COR-L47 (cell line): ENCODE results near the gene IKZF2.

Experiments used
- DNase-seq: peaks from one replicate; lab custom pipeline; 2025; lab: John Stamatoyannopoulos, UW

IKZF2 gene

DNA sequence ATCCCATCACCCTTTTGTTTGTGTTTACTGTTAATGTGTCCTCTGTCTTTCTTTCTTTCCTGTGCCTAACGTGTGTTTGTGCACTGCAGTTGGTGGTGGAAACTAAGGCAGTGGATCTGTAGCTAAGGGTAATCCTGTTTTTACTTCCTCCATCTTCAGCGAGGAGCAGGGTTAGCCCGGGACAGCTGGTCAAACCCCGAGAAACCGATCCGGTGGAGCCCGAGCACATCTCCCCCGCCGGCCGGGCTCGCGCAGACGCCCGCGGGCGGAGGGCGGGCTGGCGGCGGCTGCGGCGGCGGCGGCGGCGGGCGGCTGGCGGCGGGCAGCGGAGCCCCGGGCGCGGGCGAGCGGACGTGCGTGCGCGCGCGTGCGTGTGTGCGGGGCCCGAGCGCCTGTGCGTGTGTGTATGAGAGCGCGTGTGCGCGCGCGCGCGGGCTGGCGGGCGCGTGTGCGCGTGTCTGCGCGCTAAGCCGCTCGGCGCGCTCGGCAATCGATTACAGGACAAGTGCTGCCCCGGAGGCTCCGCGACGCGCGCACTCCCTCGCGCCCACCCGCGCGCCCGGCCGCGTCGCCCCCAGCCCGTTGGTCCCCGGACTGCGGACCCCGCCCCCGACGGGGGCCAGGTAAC is at the start of gene IKZF2:
Gene IKZF2 (minus strand): TSS at position 176 of the 628 bp plus-strand sequence. CDS start 2,983 bp downstream, outside the sequence.
- peak; percentile 89 for DNase-seq

DNA sequence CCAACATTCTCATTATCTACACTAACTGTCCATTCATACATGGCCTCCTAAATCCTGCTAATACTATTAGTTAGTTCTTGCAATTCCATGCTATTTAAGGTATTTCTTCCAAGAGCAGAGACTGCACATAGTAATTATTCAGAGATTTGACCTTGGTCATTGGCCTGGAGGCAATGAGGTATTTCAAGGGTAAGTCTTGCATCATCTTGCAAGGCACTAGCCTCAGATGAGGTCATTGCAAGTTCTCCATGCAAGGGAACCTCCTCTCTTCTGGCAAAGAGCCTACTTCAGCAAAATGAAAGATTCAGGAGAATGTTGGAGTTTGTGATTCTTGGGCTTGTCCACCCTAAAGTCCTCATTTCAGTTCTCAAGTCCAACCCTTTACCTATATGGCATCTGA is 48.5 kb upstream of the IKZF2 start:
- DNase-seq: no peak

DNA sequence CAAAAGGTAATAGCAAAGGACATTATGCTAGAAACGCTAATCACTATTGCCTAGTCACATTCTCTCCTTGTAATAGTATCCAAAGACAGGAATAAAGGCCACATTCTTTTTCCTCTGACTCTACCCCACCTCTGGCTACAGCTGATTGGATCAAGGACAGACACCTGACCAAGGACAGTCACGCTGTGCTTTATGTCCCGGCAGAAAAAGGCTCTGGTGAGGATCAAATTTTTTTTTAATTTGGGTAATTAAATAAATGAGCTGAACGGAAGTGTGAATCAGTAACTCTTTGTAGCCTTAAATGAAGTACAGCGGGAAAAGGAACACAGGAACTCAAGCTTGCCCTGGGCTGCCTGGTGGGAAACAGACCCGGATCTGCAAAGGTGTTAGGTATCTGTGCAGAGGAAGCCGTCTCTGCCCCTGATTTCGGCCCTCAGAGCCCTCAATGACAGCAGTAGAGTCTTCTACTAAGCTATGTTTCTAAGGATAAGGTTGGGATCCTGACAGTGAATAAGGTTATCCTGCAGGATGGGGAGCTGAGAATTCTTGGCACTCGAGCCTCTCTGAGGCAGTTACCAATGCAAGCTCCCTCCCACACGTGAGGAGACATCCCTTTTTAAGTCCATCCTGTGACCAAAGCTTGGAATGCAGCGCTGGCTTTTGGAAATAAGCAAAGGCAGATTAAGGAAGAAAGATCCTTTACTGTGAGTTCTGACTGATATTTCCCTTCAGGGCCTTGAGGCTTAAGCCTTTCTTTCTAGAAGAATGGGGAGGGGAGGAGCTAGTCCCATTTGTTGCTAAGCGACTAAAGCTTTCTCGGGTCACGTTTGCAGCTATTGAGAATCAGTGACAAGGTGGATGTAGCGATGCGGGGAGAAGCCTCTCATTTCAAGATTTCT is 37.8 kb upstream of the IKZF2 start:
- DNase-seq: peak; percentile 0

DNA sequence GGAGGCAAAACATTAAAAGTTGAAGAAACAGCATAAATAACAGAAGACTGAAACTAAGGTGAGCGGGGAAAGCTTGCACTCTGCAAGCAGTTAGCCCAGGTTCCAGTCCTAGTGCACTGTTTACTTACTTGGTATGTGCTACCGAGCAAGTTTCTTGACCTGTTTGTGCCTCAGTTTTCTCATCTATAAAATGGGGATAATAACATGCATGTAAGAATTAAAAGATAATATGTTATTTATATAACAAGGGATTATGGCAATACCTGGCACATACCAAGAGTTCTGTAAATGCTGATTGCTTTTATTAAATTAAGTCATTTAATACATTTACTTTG is 37.1 kb upstream of the IKZF2 start:
- no peak for DNase-seq

DNA sequence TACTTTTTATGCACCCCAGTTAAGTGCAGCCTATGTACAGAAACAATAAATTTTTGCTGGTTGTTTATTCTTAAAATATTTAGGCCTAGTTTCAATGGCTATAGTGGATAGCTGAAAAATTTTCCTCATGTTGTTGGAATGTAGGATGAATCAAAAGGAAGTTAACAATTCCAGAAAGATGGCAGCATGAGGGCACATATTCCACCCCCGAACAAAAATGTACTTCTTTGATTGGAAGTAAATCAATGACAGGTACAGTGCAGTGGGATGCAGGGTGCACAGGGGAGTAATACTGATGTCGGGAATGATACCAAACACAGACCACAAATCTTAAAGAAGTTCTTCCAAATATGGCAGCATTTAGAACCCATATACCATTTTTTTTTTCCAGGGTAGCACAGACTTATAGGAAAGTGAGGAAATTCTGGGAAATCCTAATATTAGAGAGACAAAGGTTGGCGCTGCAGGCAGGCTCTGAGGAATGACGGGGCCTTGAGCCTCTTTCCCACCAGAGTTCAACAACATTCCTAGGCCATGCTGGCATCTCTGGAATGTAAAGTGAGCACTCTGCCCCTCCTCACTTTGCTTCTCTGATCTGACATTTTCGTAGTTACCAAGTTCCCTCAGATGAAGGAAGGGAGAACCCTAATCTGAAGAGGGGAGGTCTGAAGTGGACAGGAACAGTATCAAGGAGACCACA is 36.6 kb upstream of the IKZF2 start:
- DNase-seq: no peak

DNA sequence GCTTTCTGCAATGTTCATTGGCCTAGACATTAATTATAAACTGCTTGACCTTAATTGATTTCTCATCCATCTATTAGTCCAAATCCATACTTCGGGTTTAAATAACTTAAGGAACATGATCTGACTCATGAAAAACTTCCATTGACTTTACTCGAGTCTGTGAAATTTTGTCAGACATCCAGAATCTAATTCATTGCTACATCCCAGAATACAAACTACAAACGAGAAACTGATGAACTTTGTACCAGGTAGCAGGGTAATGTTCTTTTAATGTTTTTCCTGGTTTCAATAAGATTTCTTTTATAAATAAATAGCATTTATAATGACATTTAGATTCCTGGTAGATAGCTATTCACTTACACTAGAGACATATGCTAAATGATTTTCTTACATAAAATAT is 36.0 kb upstream of the IKZF2 start:
- no peak for DNase-seq

DNA sequence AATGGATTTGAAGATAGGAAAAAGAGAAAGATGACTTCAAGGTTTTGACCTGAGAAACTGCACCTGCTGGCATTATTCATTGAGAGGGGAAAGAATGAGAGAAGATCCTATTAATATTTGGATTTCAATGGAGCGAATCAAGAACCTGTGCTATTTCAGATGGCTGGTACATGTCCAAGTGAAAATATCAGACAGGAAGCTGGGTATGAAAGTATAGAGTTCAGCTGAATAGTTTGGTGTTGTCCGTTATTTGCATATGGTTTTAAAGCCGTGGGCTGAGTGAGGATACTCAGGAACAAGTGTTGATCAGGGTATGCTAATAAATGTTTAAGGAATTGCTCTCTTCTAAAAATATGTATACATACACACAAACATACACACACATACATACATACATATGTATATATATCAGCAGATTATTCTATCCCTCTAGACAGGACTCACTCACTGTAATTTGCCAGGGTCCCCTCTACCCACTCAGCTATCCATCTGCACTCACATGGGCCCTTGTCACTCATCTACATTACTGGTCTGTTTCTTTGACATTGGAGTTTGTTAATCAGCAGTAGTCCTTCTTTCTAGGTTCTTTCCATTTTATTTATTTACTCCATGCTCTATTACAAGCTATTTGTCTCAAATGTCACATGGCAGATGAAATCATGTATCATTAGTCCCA is 33.9 kb upstream of the IKZF2 start:
- no peak for DNase-seq

DNA sequence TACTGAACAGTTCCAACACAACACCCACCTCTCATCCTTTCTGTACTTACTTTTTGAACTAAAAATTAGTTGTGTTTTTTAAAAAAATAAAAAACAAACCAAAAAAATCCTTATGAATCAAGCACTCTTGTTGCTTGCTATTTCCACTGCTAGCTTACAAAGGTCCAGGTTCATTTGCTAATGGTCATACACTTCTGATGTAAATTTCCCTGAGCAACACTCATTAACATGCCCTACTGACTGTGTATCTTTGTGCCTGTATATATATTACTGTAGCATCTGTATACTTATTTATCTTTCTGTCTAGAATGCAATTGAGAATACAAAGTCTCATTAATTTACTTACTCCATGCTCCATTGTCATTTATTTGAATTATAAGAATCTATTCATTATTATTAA is 30.3 kb upstream of the IKZF2 start:
- DNase-seq: no peak

DNA sequence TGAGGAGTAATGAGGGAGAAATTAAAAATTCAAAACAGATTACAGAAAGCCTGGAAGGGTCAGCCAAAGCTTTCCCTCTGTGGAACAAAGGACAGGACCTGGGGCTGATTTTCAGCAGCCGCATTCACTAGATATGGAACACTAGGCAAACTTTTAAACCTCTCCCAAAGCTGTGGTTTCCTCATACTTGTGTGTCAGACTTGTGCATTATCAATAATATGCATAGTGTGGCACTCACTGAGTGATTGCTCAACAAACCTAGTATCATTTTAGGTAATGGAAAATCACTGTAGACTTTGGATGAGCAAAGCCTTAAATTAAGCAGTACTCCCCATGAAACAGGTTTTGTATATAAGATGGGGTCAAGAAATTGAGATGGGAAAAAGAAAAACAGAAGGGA is 26.3 kb upstream of the IKZF2 start:
- DNase-seq: no peak

DNA sequence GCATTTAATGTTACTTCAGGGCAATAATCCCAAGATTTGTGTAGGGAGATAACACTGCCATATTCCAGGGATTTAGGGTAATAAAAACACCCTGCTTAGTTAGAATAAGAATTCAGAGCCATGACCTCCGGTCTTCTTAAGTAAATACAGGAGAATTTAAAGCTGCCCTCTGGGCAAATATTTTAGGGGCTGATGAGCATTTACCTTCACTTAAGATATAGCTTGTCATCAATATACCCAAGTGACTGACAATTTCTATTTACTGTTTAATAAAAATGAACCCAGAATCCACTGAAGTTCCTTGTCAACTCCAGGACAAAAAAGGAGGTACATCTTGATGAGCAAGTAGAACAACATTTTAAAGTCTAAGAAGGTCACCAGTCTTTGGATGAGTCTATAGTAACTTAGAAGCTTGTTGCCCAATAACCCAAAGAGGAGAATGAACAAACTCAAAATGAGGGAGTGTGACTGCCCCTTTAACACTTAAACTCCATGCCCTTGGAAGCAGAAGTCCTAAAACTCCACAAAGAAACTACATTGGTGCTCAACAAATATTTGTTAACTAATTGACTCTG is 24.3 kb upstream of the IKZF2 start:
- no peak for DNase-seq

DNA sequence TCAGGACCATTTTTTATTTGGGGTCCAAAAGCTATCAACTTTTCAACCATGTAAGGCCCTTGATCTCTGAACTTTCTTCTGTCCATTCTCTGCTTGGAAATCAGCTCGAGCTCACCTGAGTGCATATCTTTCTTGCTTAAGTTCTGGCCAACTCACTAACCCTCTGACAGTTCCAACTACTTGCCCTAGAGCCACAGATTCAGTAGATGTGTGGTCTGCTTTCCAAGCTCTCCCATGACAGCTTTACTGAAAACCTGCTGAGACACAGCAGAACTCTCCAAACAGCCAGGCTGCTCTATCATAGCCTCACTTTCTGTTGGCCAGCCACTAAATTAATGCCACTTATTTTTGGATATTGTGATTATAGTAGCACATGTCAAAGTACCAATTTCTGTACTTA is 21.2 kb upstream of the IKZF2 start:
- DNase-seq: no peak

DNA sequence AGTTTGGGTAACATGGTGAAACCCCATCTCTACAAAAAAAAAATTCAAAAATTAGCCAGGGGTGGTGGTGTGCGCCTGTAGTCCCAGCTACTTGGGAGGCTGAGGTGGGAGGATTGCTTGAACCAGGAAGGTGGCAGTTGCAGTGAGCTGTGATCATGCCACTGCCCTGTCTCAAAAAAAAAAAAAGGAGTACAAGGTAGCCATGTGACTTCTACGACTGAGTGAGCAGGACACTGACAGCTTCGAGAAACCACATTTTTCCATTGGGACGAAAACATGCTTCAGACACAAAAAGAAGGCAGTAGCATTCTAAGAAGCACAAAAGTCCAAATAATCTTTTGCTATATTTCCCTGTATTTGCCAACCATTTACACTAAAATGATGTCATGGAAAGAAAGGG is 19.7 kb upstream of the IKZF2 start:
- DNase-seq: no peak

DNA sequence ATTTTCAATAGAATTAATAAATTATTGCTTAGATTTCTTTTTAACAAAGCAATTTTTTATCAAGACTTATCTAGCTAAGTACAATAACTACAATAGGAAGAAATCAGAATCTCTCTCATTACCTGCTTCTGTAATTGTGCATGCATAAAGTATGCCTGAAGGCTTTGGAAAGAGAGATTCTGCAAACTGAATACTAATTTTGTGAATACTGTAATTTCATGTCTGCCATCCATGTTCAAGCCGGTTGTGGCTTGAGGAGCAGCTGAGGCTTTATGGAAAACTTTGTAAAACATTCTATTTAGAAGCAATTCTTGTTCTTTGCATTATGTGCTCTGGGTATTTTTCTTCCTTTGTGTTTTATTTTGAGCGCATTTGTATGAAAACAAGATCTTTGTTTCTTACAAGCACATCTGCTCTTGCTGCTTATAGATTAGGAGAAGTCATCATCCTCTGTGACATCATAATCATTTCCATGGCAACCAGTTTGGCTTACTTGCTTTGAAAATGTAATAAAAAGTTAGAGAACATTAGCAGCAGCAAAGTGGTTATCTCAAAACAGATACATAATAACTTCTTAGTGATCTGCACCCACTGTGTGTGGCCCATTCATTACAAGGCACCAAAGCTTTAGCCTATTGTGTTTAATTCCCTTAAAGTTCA is 16.0 kb upstream of the IKZF2 start:
- no peak for DNase-seq

DNA sequence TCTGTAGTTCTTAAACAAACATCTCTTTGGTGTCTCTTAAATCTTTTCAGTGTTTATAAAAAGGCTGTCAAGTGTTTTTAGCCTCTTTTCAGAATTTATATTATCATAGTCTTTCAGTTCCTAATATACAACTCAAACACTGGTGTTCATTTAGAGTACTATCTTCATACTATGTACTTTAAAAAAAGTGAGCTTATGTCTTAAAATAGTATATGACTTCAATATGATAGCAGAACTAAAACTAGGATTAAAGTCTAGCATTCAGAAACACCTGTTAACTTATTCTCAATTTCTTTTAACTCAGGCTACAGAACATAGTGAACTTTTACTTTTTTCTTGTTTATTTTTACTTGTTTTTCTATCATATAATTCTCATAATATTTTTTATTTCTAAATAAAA is 14.7 kb upstream of the IKZF2 start:
- DNase-seq: no peak

DNA sequence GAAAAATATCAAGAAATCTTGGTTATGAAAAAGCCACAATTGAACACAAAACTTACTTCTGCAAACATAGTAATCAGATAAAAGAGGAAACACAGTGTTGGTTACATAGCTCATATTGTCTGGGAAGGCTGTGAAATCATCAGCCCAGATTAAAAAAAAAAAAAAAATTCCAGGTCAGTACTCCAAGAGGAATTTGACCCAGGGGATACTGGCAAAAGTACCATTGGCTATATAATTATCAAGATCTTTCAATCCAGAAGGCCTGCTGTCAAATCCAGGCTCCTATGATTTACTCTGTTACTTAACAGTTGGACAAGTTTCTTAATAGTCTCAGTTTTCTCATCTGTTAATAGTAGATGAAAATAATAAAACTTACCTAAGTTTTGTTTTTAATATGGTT is 12.9 kb upstream of the IKZF2 start:
- DNase-seq: no peak

DNA sequence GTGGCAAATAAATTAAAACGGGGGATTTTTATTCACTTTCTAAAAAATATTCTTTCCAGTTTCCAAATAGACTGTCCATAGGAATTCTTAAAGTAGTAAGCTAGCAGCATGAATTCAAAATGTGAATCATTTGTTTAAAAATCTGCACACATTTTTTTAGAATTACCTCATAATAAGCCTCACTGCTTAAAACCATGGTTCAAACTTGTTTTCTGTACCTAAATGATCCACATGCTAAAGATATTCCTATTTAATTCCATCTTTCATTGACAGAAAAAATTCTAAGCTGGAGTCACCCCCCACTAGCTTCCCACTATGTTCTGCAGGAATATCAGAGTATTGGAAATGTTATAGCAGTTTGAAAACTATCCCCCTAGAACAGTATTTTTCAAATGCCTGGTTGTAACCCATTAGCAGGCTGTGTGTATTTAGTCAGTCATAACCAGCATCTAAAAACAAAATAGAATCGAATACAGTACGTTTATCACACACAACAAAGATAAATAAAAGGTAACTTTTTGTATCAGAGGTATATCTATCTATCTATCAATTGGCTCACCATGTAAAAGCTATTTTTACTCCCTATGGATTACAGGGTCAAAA is 11.2 kb upstream of the IKZF2 start:
- no peak for DNase-seq

DNA sequence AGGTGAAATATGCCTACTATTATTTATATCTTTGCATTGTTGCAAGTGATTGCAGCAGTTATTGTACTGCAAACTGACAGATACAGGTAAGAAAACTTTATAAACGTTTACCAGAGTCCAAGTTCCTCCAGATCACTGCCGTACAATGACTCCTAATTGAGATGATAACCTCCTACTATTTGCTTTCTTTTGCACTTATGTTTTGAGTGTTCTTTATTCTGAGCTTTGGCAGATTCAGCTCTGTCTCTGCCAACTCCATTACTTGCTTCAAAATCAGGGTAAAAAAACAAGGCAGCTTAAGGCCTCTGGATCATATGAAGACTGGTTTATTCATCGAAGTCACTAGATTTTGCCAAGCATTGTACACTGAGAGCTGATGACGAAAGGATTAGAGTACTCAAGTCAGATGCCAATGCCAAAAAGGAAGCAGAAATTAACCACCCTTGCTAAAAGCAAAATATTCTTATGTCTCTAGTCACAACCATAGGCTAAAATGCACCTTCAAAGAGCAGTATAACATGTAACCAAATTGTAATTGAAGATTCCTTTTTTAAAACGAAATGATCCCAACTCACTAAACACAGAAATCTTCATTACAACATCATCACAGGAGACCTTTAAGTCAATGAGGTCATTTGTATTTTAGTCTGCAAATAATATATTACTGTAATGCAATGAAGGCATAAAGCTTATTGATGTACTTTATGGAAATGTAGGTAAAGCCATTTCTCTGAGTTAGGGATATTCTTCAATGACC is 10.5 kb upstream of the IKZF2 start:
- DNase-seq: no peak

DNA sequence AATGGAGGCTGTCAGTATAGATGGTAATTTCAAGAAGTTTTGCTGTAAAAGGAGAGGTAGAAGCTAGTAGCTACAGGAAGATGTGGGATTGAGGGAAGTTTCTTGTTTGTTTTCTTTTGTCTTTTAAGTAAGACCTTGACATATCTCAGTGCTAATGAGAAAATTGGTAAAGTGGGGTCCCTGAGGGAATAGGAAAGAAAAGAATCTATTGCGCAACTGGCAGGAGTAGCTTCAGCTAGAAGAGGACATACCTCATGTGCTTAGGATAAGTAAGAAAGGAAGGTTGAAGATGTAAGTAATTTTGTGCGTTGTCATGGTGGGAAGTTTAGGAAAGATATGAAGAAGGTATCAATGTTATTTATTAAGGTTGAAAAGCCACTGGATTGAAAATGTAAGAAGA is 8.4 kb upstream of the IKZF2 start:
- no peak for DNase-seq

DNA sequence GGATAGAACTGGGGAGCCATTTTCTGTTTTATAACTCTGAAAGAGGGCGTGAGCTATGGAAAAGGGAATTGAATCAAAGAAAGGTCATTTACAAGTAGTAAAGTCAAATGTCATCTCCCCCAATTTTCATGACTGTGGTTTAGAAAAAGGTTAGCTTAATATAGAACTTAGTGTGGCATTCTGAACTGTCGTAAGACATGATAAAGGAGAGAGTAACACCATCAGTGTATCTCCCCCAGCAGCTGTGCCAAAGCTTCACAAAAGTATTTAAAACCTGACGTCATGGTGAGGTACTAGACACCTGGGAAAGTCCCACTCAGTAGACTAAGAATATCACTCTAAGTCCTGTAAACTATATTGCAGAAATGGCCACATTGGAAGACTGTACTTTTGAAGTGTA is 5.8 kb upstream of the IKZF2 start:
- DNase-seq: no peak

DNA sequence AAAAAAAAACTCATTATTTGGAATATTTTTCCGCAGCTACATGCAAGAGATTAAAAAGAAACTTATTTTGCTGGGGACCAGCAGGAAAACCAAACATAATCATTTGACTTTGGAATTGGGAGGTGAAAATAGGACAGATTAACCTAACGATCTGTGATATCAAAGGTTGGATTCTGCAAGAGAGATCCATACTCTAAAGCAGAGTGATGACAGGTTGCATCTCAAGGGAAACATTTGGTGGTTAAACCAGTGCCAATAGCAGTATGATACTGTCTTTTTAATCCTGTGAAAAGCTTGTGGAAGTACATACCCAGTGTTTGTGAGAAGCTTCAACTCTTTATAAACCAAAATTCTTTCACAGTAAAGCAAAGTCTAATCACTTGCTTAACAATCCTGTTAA is 5.3 kb upstream of the IKZF2 start:
- no peak for DNase-seq

DNA sequence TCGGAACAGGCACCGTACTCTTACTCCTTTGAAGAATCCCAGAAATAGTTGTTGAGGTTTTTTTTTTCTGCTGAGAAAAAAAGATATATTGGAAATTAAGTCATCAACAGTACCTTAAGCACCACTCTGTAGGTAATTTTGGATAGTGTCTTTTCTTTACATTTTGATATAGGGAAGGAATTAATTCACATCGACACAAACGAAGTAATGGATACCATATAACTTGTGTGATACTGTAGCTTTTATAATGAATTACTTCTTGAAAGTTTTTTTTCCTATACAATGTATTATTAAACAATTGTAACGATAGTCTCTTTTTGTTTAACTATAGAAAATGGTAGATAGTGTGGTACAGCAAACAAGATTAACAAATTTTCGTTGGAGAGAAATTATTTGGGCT is 1.5 kb upstream of the IKZF2 start:
- no peak for DNase-seq
